ENCODE data around the gene POLRMT. TPM values are rescaled to one million over a fixed set of nuclear protein-coding genes. Genes with fewer than 3 reads are reported as not detected.

POLRMT gene
- 10 to 100 TPM; 47.0 to 57.7 TPM for total RNA-seq

GRCh38 chr19:633068-633785 lies at the start of gene POLRMT:
TSS of gene POLRMT (minus strand) at chr19:633537. CDS start at chr19:633512, 25 bp downstream.
- DNase-seq (ENCODE audit: low spot score in 2 of 2) = peak; percentile 92 to 96
- Mint-ChIP-seq H3K36me3 (peaks cover 8 to 13% of the 10 kb centered on the region in 2 donors), H3K27ac (peak within 1 kb of the TSS; percentile 89 to 97), H3K9me3 (no peaks in the 10 kb centered on the region)
- peak; percentile 97 to 98 for ATAC-seq

- no peaks in the 10 kb centered on the region for H3K36me3 Mint-ChIP-seq
- no peak for DNase-seq (ENCODE audit: low spot score in 2 of 2)
Measured at GRCh38 chr19:682678-683320, 49.5 kb upstream of the POLRMT start.

GRCh38 chr19:681029-682019 lies 48.0 kb upstream of the POLRMT start:
- Mint-ChIP-seq H3K27ac (peak overlapping the region; percentile 85 to 100), H3K9me3 (no peaks in the 10 kb centered on the region), H3K36me3 (no peaks in the 10 kb centered on the region)
- DNase-seq (ENCODE audit: low spot score in 2 of 2) (peak in 1 of 2 donors; percentile 26), ATAC-seq (no peak)

More at GRCh38 chr19:682678-683320, 49.5 kb upstream of the POLRMT start:
- Mint-ChIP-seq H3K27ac (no peak overlapping the region), H3K9me3 (no peaks in the 10 kb centered on the region)
- no peak for ATAC-seq

- Mint-ChIP-seq H3K27ac (peak overlapping the region; percentile 85 to 100), H3K9me3 (no peaks in the 10 kb centered on the region)
Measured at GRCh38 chr19:680287-681028, 47.1 kb upstream of the POLRMT start.

GRCh38 chr19:679418-680286 lies 46.3 kb upstream of the POLRMT start:
- no peaks in the 10 kb centered on the region for H3K9me3 Mint-ChIP-seq
- DNase-seq (ENCODE audit: low spot score in 2 of 2) (peak; percentile 44 to 64), ATAC-seq (peak; percentile 6 to 20)
- no peak overlapping the region for H3K27ac Mint-ChIP-seq
- H3K36me3 Mint-ChIP-seq = no peaks in the 10 kb centered on the region

More at GRCh38 chr19:680287-681028, 47.1 kb upstream of the POLRMT start:
- DNase-seq (ENCODE audit: low spot score in 2 of 2) = peak; percentile 96
- ATAC-seq = peak; percentile 85
- H3K36me3 Mint-ChIP-seq = no peaks in the 10 kb centered on the region

GRCh38 chr19:678791-679388 lies 45.6 kb upstream of the POLRMT start:
- ATAC-seq = no peak
- H3K9me3 Mint-ChIP-seq = no peaks in the 10 kb centered on the region
- no peak overlapping the region for H3K27ac Mint-ChIP-seq
- no peaks in the 10 kb centered on the region for H3K36me3 Mint-ChIP-seq
- DNase-seq (ENCODE audit: low spot score in 2 of 2) = no peak

- ATAC-seq (no peak), DNase-seq (ENCODE audit: low spot score in 2 of 2) (no peak)
- H3K27ac Mint-ChIP-seq = no peak overlapping the region
- H3K9me3 Mint-ChIP-seq = no peaks in the 10 kb centered on the region
- H3K36me3 Mint-ChIP-seq = no peaks in the 10 kb centered on the region
Measured at GRCh38 chr19:677601-678436, 44.5 kb upstream of the POLRMT start.

- ATAC-seq (no peak), DNase-seq (ENCODE audit: low spot score in 2 of 2) (no peak)
- H3K27ac Mint-ChIP-seq = no peak overlapping the region
- no peaks in the 10 kb centered on the region for H3K36me3 Mint-ChIP-seq
- no peaks in the 10 kb centered on the region for H3K9me3 Mint-ChIP-seq
Measured at GRCh38 chr19:677201-677600, 43.9 kb upstream of the POLRMT start.

GRCh38 chr19:676339-677105 lies 43.2 kb upstream of the POLRMT start, which contains the start of gene FSTL3:
TSS of gene FSTL3 (plus strand) at chr19:676392. CDS start at chr19:676424, 32 bp downstream.
- DNase-seq (ENCODE audit: low spot score in 2 of 2) (no peak), ATAC-seq (no peak)
- Mint-ChIP-seq H3K27ac (no peak within 1 kb of the TSS), H3K9me3 (no peaks in the 10 kb centered on the region), H3K36me3 (no peaks in the 10 kb centered on the region)

GRCh38 chr19:676007-676338 lies 42.6 kb upstream of the POLRMT start:
- no peak for ATAC-seq
- no peaks in the 10 kb centered on the region for H3K36me3 Mint-ChIP-seq
- no peak for DNase-seq (ENCODE audit: low spot score in 2 of 2)
- no peak overlapping the region for H3K27ac Mint-ChIP-seq
- no peaks in the 10 kb centered on the region for H3K9me3 Mint-ChIP-seq

GRCh38 chr19:674282-675151 lies 41.2 kb upstream of the POLRMT start:
- DNase-seq (ENCODE audit: low spot score in 2 of 2) = no peak
- no peak overlapping the region for H3K27ac Mint-ChIP-seq
- H3K9me3 Mint-ChIP-seq = no peaks in the 10 kb centered on the region
- no peak for ATAC-seq
- H3K36me3 Mint-ChIP-seq = no peaks in the 10 kb centered on the region

- peak in 1 of 2 donors; percentile 51 for ATAC-seq
- no peak overlapping the region for H3K27ac Mint-ChIP-seq
- no peak for DNase-seq (ENCODE audit: low spot score in 2 of 2)
- H3K36me3 Mint-ChIP-seq = no peaks in the 10 kb centered on the region
- H3K9me3 Mint-ChIP-seq = no peaks in the 10 kb centered on the region
Measured at GRCh38 chr19:670609-671075, 37.3 kb upstream of the POLRMT start.
